Activated B cell treated with CpG ODN at 0.5 μM for 24 hours (primary cell): ENCODE results near the gene FNBP1L. TPM values are rescaled to one million over a fixed set of nuclear protein-coding genes. Genes with fewer than 3 reads are reported as not detected.

Experiments used
- ATAC-seq: fragments of 200-7000 bp; cut with Tn5 transposase; one replicate; pipeline ENCODE4 v1.10.0; 2021; ENCODE audit warnings: low read depth, mild to moderate bottlenecking, moderate library complexity
- CTCF ChIA-PET: fragments of 350-600 bp; sonication (Branson Sonifier 250); formaldehyde crosslinking; loops from one replicate; lab custom pipeline; 2021; ENCODE audit warnings: antibody characterized with exemption; lab: Charles Lee
- POLR2A ChIA-PET: fragments of 350-600 bp; sonication (Branson Sonifier 250); formaldehyde crosslinking; loops from one replicate; lab custom pipeline; 2021; ENCODE audit warnings: antibody characterized with exemption; lab: Charles Lee
- DNase-seq: peaks from one replicate; pipeline ENCODE4 v3.0.0; 2022
- H3K27ac Mint-ChIP-seq: one replicate; pipeline ENCODE4 v1.8.0; 2020; ENCODE audit warnings: mixed read lengths
- H3K27me3 Mint-ChIP-seq: one replicate; pipeline ENCODE4 v1.8.0; 2021; ENCODE audit warnings: mixed read lengths
- H3K36me3 Mint-ChIP-seq: one replicate; pipeline ENCODE4 v1.8.0; 2021; ENCODE audit warnings: low read depth, mixed read lengths
- H3K4me1 Mint-ChIP-seq: one replicate; pipeline ENCODE4 v1.8.0; 2021; ENCODE audit warnings: mixed read lengths
- H3K4me3 Mint-ChIP-seq: one replicate; pipeline ENCODE4 v1.8.0; 2020; ENCODE audit warnings: mild to moderate bottlenecking, mixed read lengths
- H3K9me3 Mint-ChIP-seq: one replicate; pipeline ENCODE4 v1.8.0; 2020; ENCODE audit warnings: mixed read lengths
- intact Hi-C: fragments of 100-400 bp; cut with micrococcal nuclease; formaldehyde crosslinking; loops from one replicate; pipeline ENCODE4 v1.15.1; 2024
- total RNA-seq: library from RNA; stranded (reverse); gene quantifications from 2 replicates; pipeline ENCODE4 v1.2.3, GENCODE V29; 2022
- TF ChIP-seq, protein P1 (sequence below): fragments of 200-600 bp; IDR thresholded peaks from one replicate; pipeline ENCODE4 v1.8.0; 2022; ENCODE audit warnings: antibody characterized with exemption, mild to moderate bottlenecking

Gene FNBP1L
- total RNA-seq, 1 donor from 2014 or later: 3.3 TPM

DNA sequence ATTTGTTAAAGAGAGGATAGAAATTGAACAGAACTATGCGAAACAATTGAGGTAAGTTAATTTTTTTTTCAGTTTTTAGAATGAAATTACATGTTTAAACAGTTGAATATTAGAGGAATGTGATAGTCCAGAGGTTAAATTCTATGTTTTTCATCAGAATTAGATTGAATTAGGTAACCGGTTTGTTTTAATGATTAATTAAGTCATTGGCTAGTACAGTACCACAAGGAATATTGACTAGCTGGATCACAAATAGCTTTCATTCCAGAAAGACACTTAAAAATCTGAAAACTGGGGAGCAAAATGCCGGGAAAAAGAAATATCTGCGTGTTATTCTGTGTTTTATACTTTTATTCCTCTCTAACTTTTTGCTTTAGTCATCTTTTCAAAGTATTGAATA lies 51.6 kb downstream of the FNBP1L start:
- peaks cover 4% of the 10 kb centered on the region for H3K4me1 Mint-ChIP-seq
- H3K36me3 Mint-ChIP-seq: no peaks in the 10 kb centered on the region
- no peaks in the 10 kb centered on the region for H3K27me3 Mint-ChIP-seq
- ChIA-PET CTCF (no interaction called here), POLR2A (no interaction called here)
- no peak overlapping the region for H3K27ac Mint-ChIP-seq
- no peaks in the 10 kb centered on the region for H3K9me3 Mint-ChIP-seq
- intact Hi-C loops: no loop called here
- no peak for ATAC-seq
- no peak overlapping the region for H3K4me3 Mint-ChIP-seq
- no peak for DNase-seq
- TF ChIP-seq, protein P1, sequence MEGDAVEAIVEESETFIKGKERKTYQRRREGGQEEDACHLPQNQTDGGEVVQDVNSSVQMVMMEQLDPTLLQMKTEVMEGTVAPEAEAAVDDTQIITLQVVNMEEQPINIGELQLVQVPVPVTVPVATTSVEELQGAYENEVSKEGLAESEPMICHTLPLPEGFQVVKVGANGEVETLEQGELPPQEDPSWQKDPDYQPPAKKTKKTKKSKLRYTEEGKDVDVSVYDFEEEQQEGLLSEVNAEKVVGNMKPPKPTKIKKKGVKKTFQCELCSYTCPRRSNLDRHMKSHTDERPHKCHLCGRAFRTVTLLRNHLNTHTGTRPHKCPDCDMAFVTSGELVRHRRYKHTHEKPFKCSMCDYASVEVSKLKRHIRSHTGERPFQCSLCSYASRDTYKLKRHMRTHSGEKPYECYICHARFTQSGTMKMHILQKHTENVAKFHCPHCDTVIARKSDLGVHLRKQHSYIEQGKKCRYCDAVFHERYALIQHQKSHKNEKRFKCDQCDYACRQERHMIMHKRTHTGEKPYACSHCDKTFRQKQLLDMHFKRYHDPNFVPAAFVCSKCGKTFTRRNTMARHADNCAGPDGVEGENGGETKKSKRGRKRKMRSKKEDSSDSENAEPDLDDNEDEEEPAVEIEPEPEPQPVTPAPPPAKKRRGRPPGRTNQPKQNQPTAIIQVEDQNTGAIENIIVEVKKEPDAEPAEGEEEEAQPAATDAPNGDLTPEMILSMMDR: no peak

DNA sequence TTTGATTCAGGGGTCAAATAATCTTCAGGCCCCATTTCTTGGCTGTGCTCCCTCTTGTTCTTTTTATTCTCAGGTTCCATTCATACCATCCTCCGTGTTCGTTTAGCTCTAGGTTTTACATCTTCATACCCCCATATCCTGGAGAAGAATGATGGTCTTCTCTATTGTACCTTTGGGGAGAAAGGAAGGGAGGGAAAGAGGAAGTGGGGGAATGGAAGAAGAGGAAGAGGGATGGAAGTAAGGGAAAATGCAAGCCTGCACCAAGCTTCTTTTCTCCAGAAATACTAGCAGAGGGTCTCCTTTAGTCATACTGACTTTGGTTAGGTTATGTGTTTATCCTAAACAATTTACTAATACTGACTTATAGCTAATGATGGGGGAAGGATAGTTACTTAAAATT lies 52.4 kb downstream of the FNBP1L start:
- ChIA-PET POLR2A (no interaction called here), CTCF (no interaction called here)
- DNase-seq (no peak), ATAC-seq (no peak)
- TF ChIP-seq, protein P1: no peak
- no peaks in the 10 kb centered on the region for H3K4me1 Mint-ChIP-seq
- H3K36me3 Mint-ChIP-seq: no peaks in the 10 kb centered on the region
- intact Hi-C loops: no loop called here
- no peaks in the 10 kb centered on the region for H3K27me3 Mint-ChIP-seq
- no peaks in the 10 kb centered on the region for H3K9me3 Mint-ChIP-seq
- H3K4me3 Mint-ChIP-seq: no peak overlapping the region
- no peak overlapping the region for H3K27ac Mint-ChIP-seq

DNA sequence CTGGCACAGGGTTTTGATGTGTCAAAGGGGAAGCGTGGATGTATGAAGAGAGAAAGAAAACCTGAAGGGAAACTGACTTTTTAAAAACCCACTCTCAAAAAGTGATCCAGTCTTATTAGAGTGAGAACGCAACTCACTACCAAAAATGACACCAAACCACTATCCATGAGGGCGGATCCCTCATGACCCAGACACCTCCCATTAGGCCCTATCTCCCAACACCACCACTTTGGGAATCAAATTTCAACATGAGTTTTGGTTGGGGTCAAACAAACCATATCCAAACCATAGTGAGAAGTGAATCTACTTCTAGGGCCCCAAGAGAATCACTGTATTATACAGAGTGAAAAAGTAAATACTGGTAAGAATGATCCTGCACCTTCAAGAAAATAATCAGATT lies 53.5 kb downstream of the FNBP1L start:
- POLR2A ChIA-PET: no interaction called here

DNA sequence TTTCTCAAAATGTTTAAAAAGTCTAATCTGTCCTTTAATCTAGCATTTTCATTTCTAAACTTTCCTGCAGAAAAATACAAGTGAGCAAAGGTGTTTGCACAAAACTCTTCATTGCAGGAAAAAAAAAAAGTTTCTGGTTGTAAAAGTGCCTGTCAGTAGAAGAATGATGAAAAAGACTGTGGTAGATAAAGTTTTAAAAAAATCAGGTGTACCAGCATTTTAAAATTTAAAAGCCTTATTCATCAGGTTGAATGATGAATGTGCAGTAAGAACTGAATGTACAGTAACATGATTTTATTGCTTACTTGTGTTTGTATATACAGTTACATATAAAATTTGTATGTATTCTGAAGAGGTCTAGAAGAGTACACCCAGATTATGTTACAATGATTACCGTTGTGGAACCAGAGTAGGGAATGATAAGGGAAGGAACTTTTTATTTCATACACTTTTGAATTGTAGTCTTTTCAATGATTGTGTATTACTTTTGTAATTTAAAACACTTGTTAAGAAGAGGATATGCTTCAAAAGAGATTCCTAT lies 54.0 kb downstream of the FNBP1L start:
- ChIA-PET CTCF (no interaction called here), POLR2A (no interaction called here)
- Mint-ChIP-seq H3K4me3 (no peak overlapping the region), H3K9me3 (no peaks in the 10 kb centered on the region), H3K27me3 (no peaks in the 10 kb centered on the region), H3K4me1 (no peaks in the 10 kb centered on the region), H3K27ac (no peak overlapping the region), H3K36me3 (no peaks in the 10 kb centered on the region)
- intact Hi-C loops: no loop called here
- ATAC-seq (no peak), DNase-seq (no peak)
- TF ChIP-seq, protein P1: no peak

More for the DNA sequence above, 53.5 kb downstream of the FNBP1L start:
- H3K9me3 Mint-ChIP-seq: no peaks in the 10 kb centered on the region
- H3K4me1 Mint-ChIP-seq: no peaks in the 10 kb centered on the region
- no peak overlapping the region for H3K4me3 Mint-ChIP-seq
- intact Hi-C loops: no loop called here
- no peaks in the 10 kb centered on the region for H3K36me3 Mint-ChIP-seq
- ATAC-seq (no peak), DNase-seq (no peak)
- TF ChIP-seq, protein P1: no peak
- CTCF ChIA-PET: no interaction called here
- no peaks in the 10 kb centered on the region for H3K27me3 Mint-ChIP-seq
- no peak overlapping the region for H3K27ac Mint-ChIP-seq

DNA sequence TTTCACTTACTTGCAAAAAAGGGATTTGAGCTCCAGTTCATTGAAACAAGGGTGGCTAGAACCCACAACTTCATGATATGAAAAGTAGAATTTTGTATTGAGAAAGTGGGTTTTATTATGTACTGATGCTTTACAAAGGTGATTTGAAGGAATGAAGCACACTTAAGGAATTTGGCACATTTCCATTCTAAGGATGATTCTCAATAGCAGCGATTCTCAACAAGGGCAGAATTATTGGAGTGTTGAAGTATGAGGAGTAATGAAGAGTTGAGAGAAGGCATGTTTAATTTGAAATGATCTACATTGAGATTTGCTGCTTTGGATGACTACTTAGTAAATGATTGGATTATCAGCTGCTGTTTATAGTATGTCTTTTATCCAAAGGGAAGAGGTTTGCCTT lies 54.7 kb downstream of the FNBP1L start:
- TF ChIP-seq, protein P1: no peak
- H3K4me3 Mint-ChIP-seq: no peak overlapping the region
- CTCF ChIA-PET: no interaction called here
- no peaks in the 10 kb centered on the region for H3K9me3 Mint-ChIP-seq
- no peaks in the 10 kb centered on the region for H3K36me3 Mint-ChIP-seq
- POLR2A ChIA-PET: no interaction called here
- ATAC-seq (no peak), DNase-seq (no peak)
- H3K4me1 Mint-ChIP-seq: no peaks in the 10 kb centered on the region
- no peak overlapping the region for H3K27ac Mint-ChIP-seq
- no peaks in the 10 kb centered on the region for H3K27me3 Mint-ChIP-seq
- intact Hi-C loops: no loop called here
